ENCODE results near the gene TNFRSF18.

The TNFRSF18 gene

DNA sequence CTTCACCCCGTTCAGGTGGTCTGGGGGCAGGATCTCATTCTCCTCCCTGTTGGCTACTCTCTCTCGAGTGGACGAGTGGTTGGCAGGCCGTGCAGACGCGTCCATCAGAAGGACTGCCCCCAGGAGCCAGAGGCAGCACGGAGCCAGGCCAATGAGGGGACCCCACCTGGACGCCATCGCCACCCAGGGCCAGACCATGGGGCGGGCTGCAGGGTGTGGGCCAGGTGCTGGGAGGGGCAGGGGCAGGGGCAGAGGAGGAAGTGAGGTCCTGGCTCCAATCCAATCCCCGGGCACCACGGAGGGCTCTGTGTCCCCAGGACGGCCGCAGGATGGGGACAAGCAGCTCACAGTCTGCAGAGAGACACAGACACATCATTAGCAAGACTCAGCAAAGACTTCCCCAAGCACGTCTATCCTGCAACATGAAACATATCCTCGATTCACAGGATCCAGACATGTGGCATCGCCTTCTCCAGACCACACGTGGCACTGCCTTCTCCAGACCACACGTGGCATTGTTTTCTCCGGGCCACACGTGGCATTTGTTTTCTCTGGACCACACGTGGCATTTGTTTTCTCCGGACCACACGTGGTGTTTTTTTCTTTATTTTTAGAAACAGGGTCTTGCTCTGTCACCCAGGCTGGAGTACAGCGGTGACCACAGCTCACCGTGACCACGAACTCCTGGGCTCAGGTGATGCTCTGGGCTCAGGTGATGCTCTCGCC lies 22.4 kb upstream of the TNFRSF18 start:
- no peak for DNase-seq (ENCODE audit: low read depth)

DNA sequence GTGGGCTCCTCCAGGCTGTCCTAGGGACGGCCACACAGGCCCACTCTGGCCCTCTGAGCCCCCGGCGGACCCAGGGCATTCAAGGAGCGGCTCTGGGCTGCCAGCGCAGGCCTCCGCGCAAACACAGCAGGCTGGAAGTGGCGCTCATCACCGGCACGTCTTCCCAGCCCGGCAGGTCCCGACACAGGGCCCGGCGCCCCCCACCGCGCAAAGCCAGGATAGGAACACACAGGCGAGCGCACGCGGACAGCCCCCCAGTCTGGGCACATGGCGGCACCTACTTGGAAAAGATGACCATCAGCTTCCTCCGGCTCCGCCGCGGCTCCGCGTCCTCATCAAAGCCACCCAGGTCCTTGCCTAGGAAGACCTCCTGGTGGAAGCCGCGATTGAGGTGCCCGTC lies 21.8 kb upstream of the TNFRSF18 start:
- no peak for DNase-seq (ENCODE audit: low read depth)

DNA sequence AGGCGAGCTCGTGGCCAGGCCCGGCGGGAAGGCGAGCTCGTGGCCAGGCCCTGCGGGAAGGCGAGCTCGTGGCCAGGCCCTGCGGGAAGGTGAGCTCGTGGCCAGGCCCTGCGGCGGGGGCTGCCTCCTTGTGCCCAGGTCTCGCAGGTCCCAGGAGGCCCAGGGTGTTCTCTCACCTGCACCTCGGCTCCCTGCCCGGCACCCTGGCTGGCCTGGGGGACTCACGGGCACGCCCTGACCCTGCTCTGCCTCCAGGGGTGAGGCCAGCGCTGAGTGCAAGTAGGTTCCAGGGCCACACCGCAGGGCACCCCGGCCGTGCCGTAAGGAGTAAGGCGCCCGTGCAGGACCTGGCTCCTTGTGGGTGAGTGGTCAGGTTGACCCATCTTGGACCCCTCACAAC lies 21.0 kb upstream of the TNFRSF18 start:
- DNase-seq (ENCODE audit: low read depth): no peak

DNA sequence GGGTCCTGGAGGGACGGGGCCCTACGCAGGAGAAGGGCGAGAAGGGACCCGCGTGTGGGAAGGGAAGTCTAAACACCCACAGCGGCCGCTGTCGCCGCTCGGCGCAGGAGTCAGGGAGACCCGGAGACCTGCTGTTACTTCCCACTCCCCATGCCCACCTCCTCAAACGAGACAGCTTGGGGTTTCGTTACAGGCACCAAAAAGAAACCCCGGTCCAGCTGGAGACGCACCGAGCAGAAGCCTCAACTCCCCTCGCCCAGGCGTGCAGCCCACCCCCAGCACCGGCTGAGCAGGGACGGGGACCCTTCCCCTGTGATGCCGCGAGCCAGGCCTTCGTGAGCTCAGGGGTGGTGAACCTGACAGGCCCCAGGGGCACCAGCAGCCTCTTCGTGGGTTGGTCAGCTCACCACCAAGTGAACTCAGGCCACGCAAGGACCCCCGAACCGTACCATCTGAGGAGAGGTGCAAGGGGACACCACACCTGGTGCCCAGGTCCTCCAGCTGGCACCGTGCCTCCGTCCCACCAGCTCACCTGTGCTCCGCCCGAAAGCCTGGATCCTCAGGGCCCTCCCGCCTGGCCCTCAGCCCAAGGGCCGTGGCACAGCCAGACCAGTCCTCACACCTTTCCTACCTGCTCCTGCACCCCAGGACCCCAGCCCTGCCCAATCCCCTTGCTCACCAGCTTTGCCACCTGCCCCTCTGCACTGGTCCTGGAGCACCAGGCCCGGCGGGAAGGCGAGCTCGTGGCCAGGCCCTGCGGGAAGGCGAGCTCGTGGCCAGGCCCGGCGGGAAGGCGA lies 20.4 kb upstream of the TNFRSF18 start:
- DNase-seq (ENCODE audit: low read depth): no peak

DNA sequence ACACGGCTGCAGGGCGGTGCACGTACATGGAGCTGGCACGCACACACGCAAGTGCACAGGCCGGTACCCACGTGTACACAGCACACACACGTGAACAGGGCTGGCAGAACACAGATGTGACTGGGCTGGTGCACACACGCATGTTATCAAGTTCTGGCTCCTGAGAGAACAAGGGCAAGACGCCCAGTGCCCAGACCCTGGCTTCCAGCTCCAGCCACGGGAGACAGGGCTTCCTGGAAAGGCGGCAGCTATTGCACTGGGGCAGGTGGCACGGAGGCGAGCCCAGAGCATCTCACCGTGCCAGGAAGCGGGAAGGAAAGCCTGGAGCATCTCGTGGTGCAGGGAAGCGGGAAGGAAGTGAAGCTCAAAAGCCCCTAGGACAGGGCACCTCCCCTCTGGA lies 19.5 kb upstream of the TNFRSF18 start:
- no peak for DNase-seq (ENCODE audit: low read depth)

DNA sequence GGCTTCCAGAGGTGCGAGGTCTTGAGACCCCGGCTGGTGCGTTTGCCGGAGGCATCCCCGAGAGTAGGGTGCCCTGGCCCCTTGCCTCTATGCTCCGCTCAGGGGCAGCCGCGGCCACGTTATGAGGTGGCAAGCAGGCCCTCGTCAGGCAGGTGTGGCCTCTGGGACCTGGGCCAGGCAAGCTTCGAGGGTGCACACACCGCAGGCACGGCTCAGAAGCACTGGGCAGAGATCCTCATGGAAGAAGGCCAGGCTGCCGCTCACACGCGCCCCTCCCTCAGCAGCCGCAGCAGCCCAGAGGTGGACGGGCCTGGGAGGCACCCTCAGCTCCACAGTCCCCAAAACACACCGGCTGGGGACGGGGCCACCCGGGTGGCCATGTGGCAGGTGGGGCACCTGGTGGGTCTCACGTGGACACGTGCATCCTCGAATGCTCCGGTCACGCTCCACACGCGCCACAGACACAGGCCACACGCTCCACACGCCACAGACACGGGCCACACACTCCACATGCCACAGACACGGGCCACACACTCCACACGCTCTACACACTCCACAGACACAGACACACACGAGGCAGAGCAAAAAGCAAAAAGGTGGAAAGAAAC lies 18.9 kb upstream of the TNFRSF18 start:
- no peak for DNase-seq (ENCODE audit: low read depth)

DNA sequence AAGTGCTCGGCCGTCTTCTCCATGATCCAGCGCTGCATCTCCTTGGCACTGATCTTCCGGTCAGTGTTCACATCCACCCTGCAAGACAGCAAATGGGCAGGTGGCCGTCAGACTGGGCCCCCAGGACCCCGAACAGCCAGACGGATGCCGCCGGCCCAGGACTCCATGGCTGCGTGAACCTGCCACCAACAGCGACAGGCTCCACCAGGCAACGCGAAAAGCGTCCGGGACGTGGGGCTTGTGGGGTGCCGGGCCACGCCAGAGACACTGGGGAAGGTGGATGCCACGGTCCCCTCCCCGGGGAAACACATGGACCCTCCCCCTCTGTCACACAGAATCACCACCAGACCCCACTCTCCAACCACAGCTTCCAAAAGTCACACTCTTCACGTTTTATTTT lies 17.5 kb upstream of the TNFRSF18 start:
- no peak for DNase-seq (ENCODE audit: low read depth)

DNA sequence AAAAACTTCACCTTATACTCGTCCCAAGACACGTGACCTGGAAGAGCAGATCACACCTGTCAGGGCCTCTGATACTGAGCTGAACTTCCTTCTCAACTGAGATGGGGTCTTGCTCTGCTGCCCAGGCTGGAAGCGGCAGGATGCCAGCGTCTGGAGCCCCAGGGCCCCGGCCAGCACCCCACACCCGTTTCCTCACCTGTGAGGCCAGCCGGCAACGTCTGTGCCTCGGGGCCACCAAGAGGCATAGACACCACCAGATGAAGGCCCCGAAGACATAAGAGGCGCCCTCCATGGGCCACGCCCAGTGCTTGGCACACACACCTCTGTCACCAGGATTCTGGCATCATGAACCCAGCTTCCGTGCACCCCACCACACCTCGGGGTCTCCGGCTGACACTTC lies 16.9 kb upstream of the TNFRSF18 start:
- DNase-seq (ENCODE audit: low read depth): no peak

DNA sequence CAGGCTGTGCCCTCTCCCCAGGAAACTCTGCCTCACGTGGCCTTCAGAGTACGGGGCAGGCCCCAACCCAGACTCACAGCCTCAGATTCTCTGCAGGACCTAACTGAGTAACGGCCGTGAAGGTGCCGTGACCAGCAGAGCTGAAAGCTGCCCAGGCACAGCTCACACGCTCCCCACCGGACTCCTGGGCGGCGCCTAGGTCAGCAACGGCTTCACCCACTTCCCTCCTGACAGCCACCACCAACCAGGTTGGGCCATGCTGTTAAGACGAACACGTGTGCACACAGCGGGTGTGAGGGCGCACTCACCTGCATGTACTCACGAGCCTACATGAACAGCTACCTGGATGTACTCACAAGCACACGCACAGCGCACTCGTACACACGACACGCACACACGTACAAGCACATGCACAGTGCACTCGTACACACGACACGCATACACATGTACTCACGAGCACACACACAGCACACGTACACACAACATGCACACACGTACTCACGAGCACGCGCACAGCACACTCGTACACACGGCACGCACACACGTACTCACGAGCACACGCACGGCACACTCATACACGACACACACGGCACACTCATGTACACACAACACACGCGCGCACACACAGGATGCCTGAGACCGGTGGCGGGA lies 16.3 kb upstream of the TNFRSF18 start:
- DNase-seq (ENCODE audit: low read depth): no peak

DNA sequence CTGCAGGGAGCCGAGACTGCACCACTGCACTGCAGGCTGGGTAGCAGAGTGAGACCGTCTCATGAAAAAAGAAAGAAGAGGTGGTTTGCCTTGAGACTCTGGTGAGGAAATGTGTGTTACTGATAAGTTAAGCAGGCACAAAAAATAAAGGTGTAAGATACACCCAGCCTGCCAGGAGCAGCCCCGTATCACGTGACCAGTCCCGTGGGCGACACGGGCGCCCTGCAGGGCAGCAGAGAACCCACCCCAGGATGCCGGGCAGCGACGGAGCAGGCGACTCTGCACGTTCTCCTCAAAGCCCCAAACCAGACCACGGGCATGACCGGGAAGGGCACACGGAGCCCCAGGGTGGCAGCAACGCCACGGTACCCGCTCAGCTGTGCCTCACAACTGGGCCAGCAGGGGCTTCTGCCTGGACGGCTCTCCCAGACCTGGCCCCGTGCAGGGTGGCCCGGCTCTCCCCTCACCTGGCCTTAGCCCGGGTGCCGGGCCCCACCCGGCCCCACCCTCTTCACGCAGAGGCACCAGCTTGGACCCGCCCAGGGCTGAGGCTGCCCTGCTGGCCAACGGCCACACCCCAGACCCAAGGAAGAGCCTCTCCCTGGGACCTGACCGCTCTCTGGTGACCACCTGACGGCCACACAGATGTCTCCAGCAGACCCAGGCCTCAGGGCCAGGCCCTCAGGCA lies 15.6 kb upstream of the TNFRSF18 start:
- no peak for DNase-seq (ENCODE audit: low read depth)

DNA sequence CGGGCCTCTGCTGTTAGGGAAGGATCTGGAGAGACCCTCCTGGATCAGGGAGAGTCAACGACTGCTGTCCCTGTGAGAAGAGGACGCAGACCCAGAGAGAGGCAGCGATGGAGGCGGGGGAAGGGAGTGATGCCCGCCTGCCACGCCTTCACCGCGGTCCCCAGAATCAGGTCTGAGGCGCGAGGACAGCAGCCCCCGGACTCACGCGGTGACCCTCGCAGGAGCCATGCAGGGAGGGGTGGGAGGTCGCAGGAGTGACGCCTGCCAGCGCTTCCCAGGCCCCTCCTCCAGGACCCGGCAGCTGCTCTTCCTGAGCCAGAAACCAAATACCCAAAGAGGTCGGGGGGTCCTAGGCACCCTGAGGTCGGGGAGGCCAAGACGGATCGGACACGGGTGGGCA lies 13.8 kb upstream of the TNFRSF18 start:
- DNase-seq (ENCODE audit: low read depth): no peak

DNA sequence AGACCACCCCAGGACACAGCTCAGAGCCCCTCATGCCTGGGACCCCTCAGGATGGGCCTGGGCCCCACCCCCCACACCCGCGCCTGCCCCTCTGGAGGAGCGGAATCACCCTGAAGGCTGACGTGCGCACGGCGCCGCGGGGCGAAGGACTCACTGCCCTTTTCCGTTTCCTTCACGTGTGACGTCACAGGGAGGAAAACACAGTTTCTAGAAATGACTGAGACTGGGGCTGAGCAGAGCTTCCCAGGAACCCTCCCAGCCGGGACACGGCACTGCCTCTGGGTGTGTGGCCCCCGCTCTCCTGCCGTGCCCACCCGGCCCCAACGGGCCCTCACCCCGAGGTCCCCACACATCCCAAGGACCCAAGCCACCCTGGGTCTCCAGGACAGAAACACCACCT lies 12.9 kb upstream of the TNFRSF18 start:
- DNase-seq (ENCODE audit: low read depth): no peak

DNA sequence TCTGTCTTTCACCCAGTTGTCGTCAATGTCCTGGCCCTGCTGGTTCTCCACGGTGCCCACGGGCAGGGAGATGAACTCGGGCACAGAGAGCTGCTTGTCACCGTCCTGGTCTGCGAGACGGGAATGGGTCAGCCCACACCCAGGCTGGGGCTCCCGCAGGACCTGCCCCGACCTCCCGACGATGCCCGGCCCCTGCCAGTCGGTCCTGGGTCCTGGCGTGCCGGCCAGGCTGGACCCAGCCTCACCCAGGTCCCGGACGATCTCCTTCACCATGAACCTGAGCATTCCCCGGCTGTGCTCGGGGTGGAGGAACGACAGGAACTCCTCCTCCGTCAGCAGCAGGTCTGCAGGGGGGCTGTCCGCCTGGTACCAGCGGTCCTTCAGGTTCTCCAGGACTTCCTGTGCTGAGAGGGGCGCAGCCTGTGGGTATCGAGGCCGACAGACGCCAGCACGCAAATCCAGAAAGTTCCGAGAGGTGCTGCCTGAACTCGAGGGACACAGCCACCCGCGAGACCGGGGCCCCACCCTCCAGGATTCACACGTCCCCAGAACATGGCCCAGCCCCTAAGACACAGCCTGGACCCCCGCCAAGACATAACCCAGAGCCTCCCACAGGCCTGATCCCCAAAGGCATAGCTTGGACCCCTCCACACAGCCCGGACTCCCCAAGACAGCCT lies 12.3 kb upstream of the TNFRSF18 start:
- DNase-seq (ENCODE audit: low read depth): no peak

DNA sequence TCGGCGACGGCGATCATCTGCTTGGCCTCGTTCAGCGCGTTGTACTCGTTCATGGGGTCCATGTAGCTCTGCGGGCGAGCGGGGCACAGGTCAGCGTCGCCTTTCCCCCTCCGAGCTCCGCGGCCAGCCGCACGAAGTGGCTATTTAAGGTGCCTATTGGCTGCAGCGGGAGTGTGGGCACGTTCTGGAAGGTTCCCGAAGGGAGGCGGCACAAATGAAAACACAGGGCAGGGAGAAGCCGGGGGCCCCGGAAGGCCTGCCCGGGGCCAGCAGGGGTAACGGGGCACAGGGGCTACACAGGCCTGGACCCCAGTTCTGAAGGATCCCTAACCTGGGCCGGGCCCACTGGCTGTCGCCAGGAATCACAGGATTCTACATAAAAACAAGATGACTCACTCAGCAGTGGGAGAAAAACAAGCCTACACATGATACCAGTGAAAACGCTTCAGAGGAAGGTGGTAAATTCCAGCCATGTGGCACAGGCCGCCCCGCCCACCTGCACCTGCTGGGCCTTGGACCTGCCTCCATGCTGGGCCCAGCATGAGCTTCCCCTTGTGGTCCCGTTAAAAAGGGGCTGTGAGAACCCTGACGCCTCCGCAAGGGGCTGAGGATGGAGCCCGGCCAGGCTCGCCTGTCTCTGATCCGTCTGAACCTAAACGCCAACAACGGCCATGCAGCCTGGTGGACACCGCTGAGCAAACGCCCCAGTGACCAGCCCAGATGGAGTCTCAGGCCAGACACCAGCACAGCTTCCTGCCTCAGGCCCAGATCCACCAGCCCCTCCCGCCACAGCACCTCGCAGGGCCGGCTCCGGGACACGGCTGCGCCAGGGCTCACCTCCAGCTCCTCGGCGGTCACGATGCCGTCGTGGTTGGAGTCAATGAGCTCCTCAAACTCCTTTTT lies 11.5 kb upstream of the TNFRSF18 start:
- no peak for DNase-seq (ENCODE audit: low read depth)

DNA sequence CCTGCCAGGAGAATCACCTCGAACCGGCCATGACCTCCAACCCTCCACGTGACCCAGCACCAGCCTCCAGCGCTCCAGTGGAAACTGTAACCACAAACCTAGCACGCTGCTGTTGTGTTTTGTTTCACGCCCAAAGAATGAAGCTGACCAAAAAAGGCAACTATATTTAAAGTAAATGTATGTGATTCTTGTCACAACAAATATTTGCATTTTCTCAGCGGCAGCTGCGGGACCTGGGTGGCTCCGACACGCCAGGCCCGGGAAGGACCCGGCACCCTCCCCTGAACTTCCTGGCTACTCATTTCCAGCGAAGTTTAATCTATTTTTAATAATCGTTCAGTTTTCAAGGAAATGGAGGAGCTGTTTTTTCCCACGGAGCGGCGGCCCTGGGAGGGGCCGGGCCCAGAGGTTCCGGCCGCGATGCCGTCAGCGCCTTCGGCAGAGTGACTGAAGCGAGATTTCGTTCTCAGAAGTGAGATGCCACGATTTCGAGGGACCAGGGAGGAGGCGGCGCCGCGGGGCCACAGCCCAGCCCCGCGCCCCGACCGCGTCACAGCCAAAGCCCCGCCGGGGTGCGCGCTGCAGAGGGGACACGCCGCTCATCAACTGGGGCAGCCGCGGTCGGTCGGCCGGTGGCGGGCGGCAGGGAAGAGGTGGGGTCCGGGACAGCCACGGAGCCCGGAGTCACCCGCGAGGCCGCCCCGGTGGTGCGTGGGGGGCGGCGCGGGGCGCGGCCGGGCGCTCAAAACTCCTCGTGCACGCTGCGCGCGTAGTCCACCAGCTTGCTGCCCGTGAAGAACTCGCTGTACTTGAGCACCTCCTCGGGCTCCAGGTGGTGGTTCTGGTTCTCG lies 10.6 kb upstream of the TNFRSF18 start:
- no peak for DNase-seq (ENCODE audit: low read depth)

DNA sequence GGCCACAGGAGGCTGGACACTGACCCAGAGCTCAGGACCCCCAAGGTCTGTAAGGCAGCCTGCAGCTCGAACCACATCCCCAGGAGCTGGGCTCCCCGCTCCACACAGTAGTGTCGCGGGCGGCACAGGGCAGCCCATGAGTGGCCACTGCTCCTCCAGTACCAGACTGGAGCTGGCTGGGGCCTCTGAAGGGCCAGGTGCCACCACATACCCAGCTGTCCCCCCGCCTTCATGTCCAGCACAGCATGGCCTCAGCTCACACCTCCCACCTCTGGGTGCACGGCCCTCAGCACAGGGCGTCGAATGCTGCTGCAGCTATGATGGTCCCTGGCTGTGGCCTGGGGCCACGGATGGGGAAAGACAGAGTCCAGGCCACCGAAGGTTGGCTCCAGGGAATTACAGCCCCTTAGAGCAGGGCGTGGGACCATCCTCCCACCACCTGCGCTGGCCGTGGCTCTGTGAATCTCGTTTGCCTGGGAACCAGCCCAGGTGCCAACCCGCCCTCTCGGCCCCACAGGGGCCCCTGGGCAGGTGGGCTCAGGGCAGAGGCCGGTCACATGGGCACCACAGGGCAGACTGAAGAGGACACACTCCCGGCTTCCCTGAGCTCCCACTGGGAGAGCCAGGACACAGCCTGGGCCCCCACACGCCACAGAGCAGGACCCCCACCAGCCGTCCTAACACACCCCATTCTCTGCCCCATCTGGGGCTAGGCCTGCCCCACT lies 9.7 kb upstream of the TNFRSF18 start:
- no peak for DNase-seq (ENCODE audit: low read depth)

DNA sequence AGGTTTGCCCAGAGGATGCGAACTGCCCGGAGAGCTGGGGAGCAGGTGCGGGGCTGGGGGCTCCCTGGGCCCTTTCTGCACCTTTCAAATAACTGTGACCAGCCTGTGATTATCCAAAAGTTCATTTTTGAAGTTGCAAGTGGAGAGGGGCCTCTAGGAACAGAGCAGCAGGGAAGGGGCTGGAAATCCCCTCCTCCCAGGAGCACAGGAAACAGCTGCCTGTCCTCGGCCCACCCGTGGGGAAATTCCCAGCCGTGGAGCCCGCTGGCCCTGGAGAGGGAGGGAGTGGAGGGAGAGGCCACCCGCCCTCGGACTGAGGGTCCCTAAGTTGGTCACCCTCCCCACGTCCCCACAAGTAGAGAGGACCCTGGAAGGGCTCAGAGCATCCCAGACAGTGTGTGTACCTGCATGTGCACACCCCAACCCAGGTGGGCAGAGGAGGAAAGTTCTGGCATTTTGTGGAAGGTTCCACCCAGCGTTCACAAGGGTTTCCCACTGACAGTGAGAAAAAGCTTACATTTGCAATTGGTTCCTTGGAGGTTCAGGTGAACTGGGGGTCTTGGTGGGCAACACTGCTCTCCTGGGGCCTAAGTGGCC lies 8.8 kb upstream of the TNFRSF18 start:
- DNase-seq (ENCODE audit: low read depth): no peak

Measured in non-pigmented ciliary epithelial cell (primary cell).